PC-9 (cell line): ENCODE data around the gene ERCC2. TPM values are rescaled to one million over a fixed set of nuclear protein-coding genes. Genes with fewer than 3 reads are reported as not detected.

Experiments used
- BruUV-seq: library from RNA; stranded (reverse); fragments of 400-500 nt; replicated peaks from 2 replicates; lab custom pipeline; 2021; lab: Mats Ljungman, UMichigan
- CTCF ChIA-PET: fragments of 300-600 bp; sonication (Branson Sonifier 250); formaldehyde crosslinking; loops from one replicate; lab custom pipeline; 2022; ENCODE audit warnings: antibody characterized with exemption; lab: Charles Lee
- POLR2A ChIA-PET: fragments of 300-600 bp; sonication (Branson Sonifier 250); formaldehyde crosslinking; loops from one replicate; lab custom pipeline; 2022; ENCODE audit warnings: antibody characterized with exemption; ENCODE audit not compliant: unreplicated experiment; lab: Charles Lee
- DNase-seq, 2 experiments: peaks; one replicate each; pipeline versions ENCODE4 v3.0.0 to v3.0.0-alpha.2; 2015 to 2022; ENCODE audit warnings: mixed read lengths in 1 of 2
- H2AFZ ChIP-seq: fragments of 200-600 bp; sonication (generic); 2 replicates; pipeline ENCODE4 v1.8.1; 2017; ENCODE audit warnings: antibody characterized with exemption
- H3F3A ChIP-seq: fragments of 200-600 bp; sonication (generic); 2 replicates; pipeline ENCODE4 v1.8.1; 2017; ENCODE audit warnings: antibody characterized with exemption, mild to moderate bottlenecking, low read depth; ENCODE audit not compliant: insufficient read depth
- H3K27ac ChIP-seq: fragments of 200-600 bp; sonication (generic); 2 replicates; pipeline ENCODE4 v1.6.1; 2016; ENCODE audit warnings: mixed run types
- H3K27me3 ChIP-seq: fragments of 200-600 bp; sonication (generic); 2 replicates; pipeline ENCODE4 v1.6.1; 2016; ENCODE audit warnings: low read depth, mixed run types; ENCODE audit not compliant: insufficient read depth
- H3K36me3 ChIP-seq: fragments of 200-600 bp; sonication (generic); 2 replicates; pipeline ENCODE4 v1.6.1; 2016; ENCODE audit warnings: low read depth, mixed run types
- H3K4me1 ChIP-seq: fragments of 200-600 bp; sonication (generic); replicated peaks from 2 replicates; pipeline ENCODE4 v1.6.1; 2016; ENCODE audit warnings: mixed run types; ENCODE audit not compliant: insufficient read depth
- H3K4me2 ChIP-seq: fragments of 200-600 bp; sonication (generic); 2 replicates; pipeline ENCODE4 v1.6.1; 2017; ENCODE audit warnings: mixed run types
- H3K4me3 ChIP-seq: fragments of 200-600 bp; sonication (generic); 2 replicates; pipeline ENCODE4 v1.6.1; 2016; ENCODE audit warnings: mixed run types
- H3K79me2 ChIP-seq: fragments of 200-600 bp; sonication (generic); 2 replicates; pipeline ENCODE4 v1.6.1; 2017; ENCODE audit warnings: low read depth, mixed run types
- H3K9me2 ChIP-seq: fragments of 200-600 bp; sonication (generic); 2 replicates; pipeline ENCODE4 v1.8.1; 2017; ENCODE audit warnings: mild to moderate bottlenecking; ENCODE audit not compliant: insufficient read depth
- H3K9me3 ChIP-seq: fragments of 200-600 bp; sonication (generic); 2 replicates; pipeline ENCODE4 v1.8.1; 2016; ENCODE audit warnings: low read depth; ENCODE audit not compliant: insufficient read depth
- H4K20me1 ChIP-seq: fragments of 200-600 bp; sonication (generic); 2 replicates; pipeline ENCODE4 v1.8.1; 2017; ENCODE audit not compliant: insufficient read depth
- CTCF ChIP-seq: fragments of 200-600 bp; sonication (generic); conservative IDR thresholded peaks from 2 replicates; pipeline ENCODE4 v1.6.1; 2017; ENCODE audit warnings: mixed run types, antibody characterized with exemption, mild to moderate bottlenecking, moderate library complexity
- EZH2 ChIP-seq: fragments of 200-600 bp; sonication (generic); IDR thresholded peaks from 2 replicates; pipeline ENCODE4 v1.8.0; 2017; ENCODE audit warnings: antibody characterized with exemption, low read depth
- intact Hi-C: fragments of 100-400 bp; cut with micrococcal nuclease; formaldehyde crosslinking; loops from one replicate; pipeline ENCODE4 v1.10.0; 2022; ENCODE audit not compliant: unreplicated experiment
- total RNA-seq: library from RNA; stranded (reverse); gene quantifications from 2 replicates; pipeline ENCODE4 v1.2.3, GENCODE V29; 2021

The ERCC2 gene
- total RNA-seq, 1 experiment from 2014 or later, result 33.1 TPM

GRCh38 chr19:45403272-45403671, 32.9 kb upstream of the ERCC2 start:
- ChIA-PET POLR2A (interaction anchor here (0.8 kb wide), 1 partner anchor 20 kb away, joined by 6 read pairs; no protein-coding TSS in a partner anchor), CTCF (no interaction called here)
- H3K4me2 ChIP-seq, result peak overlapping the region; percentile 86
- H3F3A ChIP-seq, result peaks cover 19% of the 10 kb centered on the region; the same call in 1 of the 2 replicates
- H3K9me3 ChIP-seq, result no peaks in the 10 kb centered on the region
- peaks cover 65% of the 10 kb centered on the region for H3K79me2 ChIP-seq
- H3K36me3 ChIP-seq, result no peaks in the 10 kb centered on the region; the same call in 1 of the 2 replicates
- intact Hi-C loops, result loop anchor here (10.0 kb wide), 1 partner anchor 308 kb away; the partner anchor contains the start of gene PPP1R37
- DNase-seq, result no peak
- no peak overlapping the region for H2AFZ ChIP-seq
- no peaks in the 10 kb centered on the region for H3K9me2 ChIP-seq
- peaks cover 24% of the 10 kb centered on the region for H4K20me1 ChIP-seq
- TF ChIP-seq CTCF (no peak), EZH2 (no peak)
- no peaks in the 10 kb centered on the region for H3K27me3 ChIP-seq
- no TSS peak for BruUV-seq
- peaks cover 24% of the 10 kb centered on the region for H3K4me1 ChIP-seq
- H3K4me3 ChIP-seq, result peak overlapping the region; percentile 95; the same call in 1 of the 2 replicates
- no peak overlapping the region for H3K27ac ChIP-seq

GRCh38 chr19:45402298-45403061, 32.1 kb upstream of the ERCC2 start:
- BruUV-seq, result no TSS peak
- Histone ChIP-seq H3K27ac (no peak overlapping the region), H3F3A (peaks cover 19% of the 10 kb centered on the region; the same call in 1 of the 2 replicates), H3K4me3 (peak overlapping the region; percentile 95; the same call in 1 of the 2 replicates), H3K36me3 (no peaks in the 10 kb centered on the region; the same call in 1 of the 2 replicates), H4K20me1 (peaks cover 25% of the 10 kb centered on the region), H3K9me3 (no peaks in the 10 kb centered on the region), H2AFZ (no peak overlapping the region), H3K79me2 (peaks cover 57% of the 10 kb centered on the region), H3K9me2 (no peaks in the 10 kb centered on the region), H3K27me3 (no peaks in the 10 kb centered on the region), H3K4me1 (peaks cover 19% of the 10 kb centered on the region), H3K4me2 (peak overlapping the region; percentile 86; the same call in 1 of the 2 replicates)
- no peak for TF ChIP-seq EZH2
- TF ChIP-seq CTCF, result no peak
- CTCF ChIA-PET, result interaction anchor here (0.5 kb wide), 1 partner anchor 299 kb away, joined by 11 read pairs; no protein-coding TSS in a partner anchor
- DNase-seq, result no peak
- POLR2A ChIA-PET, result no interaction called here
- intact Hi-C loops, result loop anchor here (10.0 kb wide), 1 partner anchor 308 kb away; the partner anchor contains the start of gene PPP1R37

- Histone ChIP-seq H3K4me3 (no peak overlapping the region), H3K27ac (no peak overlapping the region), H3K9me2 (no peaks in the 10 kb centered on the region), H3K4me1 (peaks cover 17% of the 10 kb centered on the region), H3K9me3 (no peaks in the 10 kb centered on the region), H3K27me3 (no peaks in the 10 kb centered on the region), H3F3A (peaks cover 19% of the 10 kb centered on the region; the same call in 1 of the 2 replicates), H3K79me2 (peaks cover 51% of the 10 kb centered on the region), H3K36me3 (no peaks in the 10 kb centered on the region; the same call in 1 of the 2 replicates), H3K4me2 (no peak overlapping the region), H2AFZ (no peak overlapping the region), H4K20me1 (peaks cover 25% of the 10 kb centered on the region)
- CTCF ChIA-PET, result no interaction called here
- intact Hi-C loops, result loop anchor here (10.0 kb wide), 1 partner anchor 307 kb away; the partner anchor contains the start of gene PPP1R37
- no peak for TF ChIP-seq CTCF
- TF ChIP-seq EZH2, result no peak
- POLR2A ChIA-PET, result no interaction called here
- BruUV-seq, result no TSS peak
- no peak for DNase-seq
These were observed 31.4 kb upstream of the ERCC2 start for GRCh38 chr19:45401815-45402214.
